B cell (primary cell): ENCODE data around the gene GYPC. TPM values are rescaled to one million over a fixed set of nuclear protein-coding genes. Genes with fewer than 3 reads are reported as not detected.

Experiments used
- ATAC-seq: fragments of 200-7000 bp; cut with Tn5 transposase; one replicate; pipeline ENCODE4 v1.10.0; 2021; ENCODE audit warnings: low read depth, mild to moderate bottlenecking, moderate number of reproducible peaks, moderate library complexity
- CTCF ChIA-PET: fragments of 350-600 bp; sonication (Branson Sonifier 250); formaldehyde crosslinking; loops from one replicate; lab custom pipeline; 2021; ENCODE audit warnings: antibody characterized with exemption, inconsistent platforms; lab: Charles Lee
- POLR2A ChIA-PET: fragments of 350-600 bp; sonication (Branson Sonifier 250); formaldehyde crosslinking; loops from one replicate; lab custom pipeline; 2021; ENCODE audit warnings: antibody characterized with exemption; lab: Charles Lee
- DNase-seq: peaks from one replicate; pipeline ENCODE4 v3.0.0; 2013
- H2AFZ ChIP-seq: 2 replicates; pipeline ENCODE4 v1.6.1; 2012; ENCODE audit warnings: mild to moderate bottlenecking, low read depth, low read length; ENCODE audit not compliant: insufficient read depth, poor library complexity, severe bottlenecking
- H3K27ac ChIP-seq, 2 donors: 1 replicate in 1 of 2; 2 replicates in 1 of 2; pipeline ENCODE4 v1.5.1; 2012 to 2013; ENCODE audit warnings: low read length in 2 of 2, mild to moderate bottlenecking in 2 of 2, moderate library complexity in 1 of 2
- H3K27me3 ChIP-seq, 4 experiments: fragments of 200-600 bp in 1 of 4; sonication (generic) in 1 of 4; replicated peaks in 1 of 4; 1 replicate in 2 of 4; 2 replicates in 2 of 4; pipeline versions ENCODE4 v1.6.1 to v1.7.0; 2013 to 2016; ENCODE audit warnings: low read length in 3 of 4, mild to moderate bottlenecking in 2 of 4, mixed read lengths in 1 of 4, moderate library complexity in 1 of 4; ENCODE audit not compliant: insufficient read depth in 4 of 4, control insufficient read depth in 3 of 4; ENCODE audit errors: control extremely low read depth in 1 of 4
- H3K36me3 ChIP-seq, 2 experiments: replicated peaks in 1 of 2; 1 replicate in 1 of 2; 2 replicates in 1 of 2; pipeline versions ENCODE4 v1.6.1 to v1.7.1; 2013; ENCODE audit warnings: low read length in 1 of 2; ENCODE audit not compliant: insufficient read depth in 2 of 2, control insufficient read depth in 1 of 2; ENCODE audit errors: control extremely low read depth in 1 of 2, extremely low read depth in 1 of 2
- H3K4me1 ChIP-seq, 2 donors: fragments of 200-600 bp in 1 of 2; sonication (generic) in 1 of 2; 1 replicate in 1 of 2; 2 replicates in 1 of 2; pipeline versions ENCODE4 v1.5.1 to v1.6.1; 2013 to 2017; ENCODE audit warnings: low read length in 2 of 2; ENCODE audit not compliant: control insufficient read depth in 2 of 2, insufficient read depth in 2 of 2
- H3K4me2 ChIP-seq: replicated peaks from 2 replicates; pipeline ENCODE3; 2012; ENCODE audit warnings: mild to moderate bottlenecking, low read depth, low read length; ENCODE audit not compliant: poor library complexity, severe bottlenecking
- H3K4me3 ChIP-seq, 5 experiments: fragments of 200-600 bp in 1 of 5; sonication (generic) in 1 of 5; 1 replicate in 3 of 5; 2 replicates in 2 of 5; pipeline versions ENCODE4 v1.5.1 to v1.7.0; 2011 to 2016; ENCODE audit warnings: low read length in 4 of 5, mild to moderate bottlenecking in 4 of 5, low read depth in 2 of 5, control low read depth in 1 of 5, moderate library complexity in 1 of 5; ENCODE audit not compliant: insufficient read depth in 1 of 5; ENCODE audit errors: control extremely low read depth in 1 of 5, extremely low read depth in 1 of 5
- H3K79me2 ChIP-seq: fragments of 200-600 bp; sonication (generic); one replicate; pipeline ENCODE4 v1.6.0; 2016; ENCODE audit warnings: low read length; ENCODE audit not compliant: control insufficient read depth, insufficient read depth
- H3K9ac ChIP-seq: fragments of 200-600 bp; sonication (generic); 2 replicates; pipeline ENCODE4 v1.6.1; 2017; ENCODE audit warnings: mild to moderate bottlenecking, low read length, moderate library complexity
- H3K9me3 ChIP-seq, 3 donors: one replicate each; pipeline versions ENCODE4 v1.6.1 to v1.7.1; 2013; ENCODE audit warnings: low read length in 2 of 3; ENCODE audit not compliant: control insufficient read depth in 2 of 3, insufficient read depth in 1 of 3; ENCODE audit errors: control extremely low read depth in 1 of 3
- H4K20me1 ChIP-seq: 2 replicates; pipeline ENCODE4 v1.6.0; 2012; ENCODE audit warnings: mild to moderate bottlenecking, low read length; ENCODE audit not compliant: insufficient read depth, control insufficient read depth, poor library complexity, severe bottlenecking
- H3K27ac Mint-ChIP-seq: one replicate; pipeline ENCODE4 v1.8.0; 2021; ENCODE audit warnings: mixed read lengths
- H3K27me3 Mint-ChIP-seq: one replicate; pipeline ENCODE4 v1.8.0; 2021; ENCODE audit warnings: mixed read lengths
- H3K4me1 Mint-ChIP-seq: one replicate; pipeline ENCODE4 v1.8.0; 2021; ENCODE audit warnings: mixed read lengths
- H3K4me3 Mint-ChIP-seq: one replicate; pipeline ENCODE4 v1.8.0; 2021; ENCODE audit warnings: mixed read lengths
- H3K9me3 Mint-ChIP-seq: one replicate; pipeline ENCODE4 v1.8.0; 2022; ENCODE audit warnings: mixed read lengths; ENCODE audit not compliant: insufficient read depth
- EZH2 ChIP-seq: IDR thresholded peaks from 2 replicates; pipeline ENCODE4 v1.6.1; 2012; ENCODE audit warnings: borderline replicate concordance, low read depth, mild to moderate bottlenecking, moderate library complexity, low read length; ENCODE audit not compliant: insufficient read depth, poor library complexity, severe bottlenecking
- WGBS: methylation state at CpG from one replicate; pipeline ENCODE4 v1.1.5; 2013; ENCODE audit warnings: missing lambda C conversion rate; ENCODE audit not compliant: insufficient coverage; 5-methylcytosine and 5-hydroxymethylcytosine counted together
- intact Hi-C: fragments of 100-400 bp; cut with micrococcal nuclease; formaldehyde crosslinking; loops from one replicate; pipeline ENCODE4 v1.10.0; 2022
- polyA plus RNA-seq: library from polyadenylated mRNA; depleted of rRNA; stranded (reverse); fragments of >200 nt; gene quantifications from 2 replicates; pipeline ENCODE4 v1.2.3, GENCODE V29; 2012
- total RNA-seq, 2 donors: library from RNA; stranded (reverse); fragments of 120-200 nt in 1 of 2; gene quantifications; 1 replicate in 1 of 2; 2 replicates in 1 of 2; pipeline versions ENCODE4 v1.2.3 to v1.2.4, GENCODE V29; 2013 to 2022
- TF ChIP-seq, protein P1 (sequence below): fragments of 200-600 bp; IDR thresholded peaks from one replicate; pipeline ENCODE4 v1.8.0; 2022; ENCODE audit warnings: antibody characterized with exemption, mild to moderate bottlenecking

Gene GYPC
- total and polyA plus RNA-seq, 2 donors (not counting 1 experiment from before 2014, with no cell fraction given) = 48.8 to 111 TPM

GRCh38 chr2:126635736-126636135 is 20.2 kb upstream of the GYPC start:
- intact Hi-C loops = no loop called here
- 67% methylated on average over 1 of the region's 1 CpG for WGBS

DNA sequence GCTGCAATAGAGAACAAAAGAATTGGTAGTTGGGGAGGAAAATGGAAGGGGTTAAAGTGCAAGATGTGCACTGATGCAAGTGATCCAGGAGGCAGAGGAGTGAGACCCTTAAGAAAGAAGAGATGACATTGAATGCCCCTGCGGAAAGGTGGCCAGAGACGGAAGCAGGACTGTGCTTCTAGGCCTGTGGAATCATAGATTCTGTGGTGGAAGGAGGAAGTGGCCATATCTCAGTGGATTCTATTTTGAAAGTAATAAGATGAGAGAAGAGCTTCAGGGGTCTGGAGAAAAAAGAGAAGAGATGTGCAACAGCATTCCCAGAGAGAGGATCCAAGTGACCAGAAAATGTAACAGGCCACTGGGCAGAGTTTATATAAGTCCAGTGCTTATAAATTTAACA is 18.6 kb upstream of the GYPC start:
- Histone ChIP-seq H3K79me2 (no peaks in the 10 kb centered on the region), H4K20me1 (no peaks in the 10 kb centered on the region), H3K9ac (no peak overlapping the region), H3K4me2 (no peak overlapping the region), H3K27me3 (peaks cover 0 to 5% (median 0%) of the 10 kb centered on the region in 4 experiments), H3K9me3 (no peaks in the 10 kb centered on the region), H3K27ac (no peak overlapping the region), H3K4me1 (peaks cover 0 to 3% of the 10 kb centered on the region in 2 donors), H2AFZ (no peak overlapping the region), H3K36me3 (no peaks in the 10 kb centered on the region), H3K4me3 (no peak overlapping the region)
- Mint-ChIP-seq H3K9me3 (no peaks in the 10 kb centered on the region), H3K4me1 (peaks cover 16% of the 10 kb centered on the region), H3K4me3 (no peak overlapping the region), H3K27ac (no peak overlapping the region), H3K27me3 (no peaks in the 10 kb centered on the region)
- 90% methylated on average over 2 of the region's 2 CpGs for WGBS
- ATAC-seq = no peak
- intact Hi-C loops = no loop called here
- TF ChIP-seq, protein P1, sequence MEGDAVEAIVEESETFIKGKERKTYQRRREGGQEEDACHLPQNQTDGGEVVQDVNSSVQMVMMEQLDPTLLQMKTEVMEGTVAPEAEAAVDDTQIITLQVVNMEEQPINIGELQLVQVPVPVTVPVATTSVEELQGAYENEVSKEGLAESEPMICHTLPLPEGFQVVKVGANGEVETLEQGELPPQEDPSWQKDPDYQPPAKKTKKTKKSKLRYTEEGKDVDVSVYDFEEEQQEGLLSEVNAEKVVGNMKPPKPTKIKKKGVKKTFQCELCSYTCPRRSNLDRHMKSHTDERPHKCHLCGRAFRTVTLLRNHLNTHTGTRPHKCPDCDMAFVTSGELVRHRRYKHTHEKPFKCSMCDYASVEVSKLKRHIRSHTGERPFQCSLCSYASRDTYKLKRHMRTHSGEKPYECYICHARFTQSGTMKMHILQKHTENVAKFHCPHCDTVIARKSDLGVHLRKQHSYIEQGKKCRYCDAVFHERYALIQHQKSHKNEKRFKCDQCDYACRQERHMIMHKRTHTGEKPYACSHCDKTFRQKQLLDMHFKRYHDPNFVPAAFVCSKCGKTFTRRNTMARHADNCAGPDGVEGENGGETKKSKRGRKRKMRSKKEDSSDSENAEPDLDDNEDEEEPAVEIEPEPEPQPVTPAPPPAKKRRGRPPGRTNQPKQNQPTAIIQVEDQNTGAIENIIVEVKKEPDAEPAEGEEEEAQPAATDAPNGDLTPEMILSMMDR = no peak
- no peak for TF ChIP-seq EZH2
- DNase-seq = no peak
- ChIA-PET CTCF (no interaction called here), POLR2A (no interaction called here)

More at GRCh38 chr2:126635736-126636135, 20.2 kb upstream of the GYPC start:
- Histone ChIP-seq H4K20me1 (no peaks in the 10 kb centered on the region), H3K27ac (no peak overlapping the region), H3K79me2 (no peaks in the 10 kb centered on the region), H3K4me2 (no peak overlapping the region), H3K9me3 (no peaks in the 10 kb centered on the region), H3K4me3 (no peak overlapping the region), H3K36me3 (no peaks in the 10 kb centered on the region), H3K4me1 (peaks cover 0 to 3% of the 10 kb centered on the region in 2 donors), H3K9ac (no peak overlapping the region), H2AFZ (no peak overlapping the region), H3K27me3 (peaks cover 0 to 5% (median 0%) of the 10 kb centered on the region in 4 experiments)
- peaks cover 16% of the 10 kb centered on the region for H3K4me1 Mint-ChIP-seq
- no peak for TF ChIP-seq EZH2
- TF ChIP-seq, protein P1 = no peak
- H3K9me3 Mint-ChIP-seq = no peaks in the 10 kb centered on the region
- ATAC-seq (no peak), DNase-seq (no peak)
- ChIA-PET CTCF (interaction anchor here (1.1 to 1.5 kb wide), 3 partner anchors 19 to 141 kb away, joined by 3 to 5 read pairs (median 3); no protein-coding TSS in a partner anchor), POLR2A (no interaction called here)
- H3K4me3 Mint-ChIP-seq = no peak overlapping the region
- H3K27me3 Mint-ChIP-seq = peaks cover 4% of the 10 kb centered on the region
- no peak overlapping the region for H3K27ac Mint-ChIP-seq
